GM23338 (cell line): ENCODE data around the gene PM20D1. TPM values are rescaled to one million over a fixed set of nuclear protein-coding genes. Genes with fewer than 3 reads are reported as not detected.

ENCODE experiments used
- ATAC-seq: fragments of 200-7000 bp; cut with Tn5 transposase; 3 replicates; pipeline ENCODE4 v1.9.1; 2020
- DNase-seq: peaks from one replicate; pipeline ENCODE4 v3.0.0-alpha.2; 2015; ENCODE audit warnings: low spot score
- H2AFZ ChIP-seq: fragments of 200-600 bp; sonication (generic); 2 replicates; pipeline ENCODE4 v1.8.0; 2016; ENCODE audit warnings: antibody characterized with exemption, mild to moderate bottlenecking, moderate library complexity
- H3F3A ChIP-seq: fragments of 200-600 bp; sonication (generic); replicated peaks from 2 replicates; pipeline ENCODE4 v1.8.0; 2017; ENCODE audit warnings: antibody characterized with exemption, mixed run types, low read depth
- H3K27ac ChIP-seq: fragments of 200-600 bp; sonication (generic); 2 replicates; pipeline ENCODE4 v1.6.1; 2016; ENCODE audit warnings: low read depth
- H3K27me3 ChIP-seq: fragments of 200-600 bp; sonication (generic); 2 replicates; pipeline ENCODE4 v1.8.0; 2016; ENCODE audit warnings: mild to moderate bottlenecking, mixed run types, moderate library complexity; ENCODE audit not compliant: insufficient read depth
- H3K36me3 ChIP-seq: fragments of 200-600 bp; sonication (generic); 2 replicates; pipeline ENCODE4 v1.8.0; 2016; ENCODE audit warnings: mild to moderate bottlenecking; ENCODE audit not compliant: insufficient read depth
- H3K4me1 ChIP-seq: fragments of 200-600 bp; sonication (generic); 2 replicates; pipeline ENCODE4 v1.8.0; 2016; ENCODE audit warnings: mild to moderate bottlenecking, moderate library complexity; ENCODE audit not compliant: insufficient read depth
- H3K4me2 ChIP-seq: fragments of 200-600 bp; sonication (generic); 2 replicates; pipeline ENCODE4 v1.7.1; 2017; ENCODE audit warnings: mixed run types
- H3K4me3 ChIP-seq: fragments of 200-600 bp; sonication (generic); 2 replicates; pipeline ENCODE4 v1.6.1; 2016; ENCODE audit warnings: mixed run types
- H3K79me2 ChIP-seq: fragments of 200-600 bp; sonication (generic); replicated peaks from 2 replicates; pipeline ENCODE4 v1.8.0; 2017; ENCODE audit warnings: mild to moderate bottlenecking; ENCODE audit not compliant: insufficient read depth
- H3K9me2 ChIP-seq: fragments of 200-600 bp; sonication (generic); 2 replicates; pipeline ENCODE4 v1.8.0; 2017; ENCODE audit not compliant: insufficient read depth
- H4K20me1 ChIP-seq: fragments of 200-600 bp; sonication (generic); replicated peaks from 2 replicates; pipeline ENCODE4 v1.8.0; 2017; ENCODE audit warnings: mild to moderate bottlenecking; ENCODE audit not compliant: insufficient read depth
- H3K27ac Mint-ChIP-seq: 2 replicates; pipeline ENCODE4 v1.8.0; 2020; ENCODE audit warnings: inconsistent platforms, mild to moderate bottlenecking, moderate library complexity, mixed read lengths
- H3K27me3 Mint-ChIP-seq: 3 replicates; pipeline ENCODE4 v1.8.0; 2022; ENCODE audit warnings: low read depth, mild to moderate bottlenecking, moderate library complexity, mixed read lengths, inconsistent platforms; ENCODE audit not compliant: insufficient read depth, poor library complexity
- H3K36me3 Mint-ChIP-seq: 3 replicates; pipeline ENCODE4 v1.8.0; 2021; ENCODE audit warnings: low read depth, mild to moderate bottlenecking, inconsistent platforms, moderate library complexity, mixed read lengths
- H3K4me1 Mint-ChIP-seq: 3 replicates; pipeline ENCODE4 v1.8.0; 2020; ENCODE audit warnings: mild to moderate bottlenecking, inconsistent platforms, mixed read lengths
- H3K4me3 Mint-ChIP-seq: 3 replicates; pipeline ENCODE4 v1.8.0; 2021; ENCODE audit warnings: moderate library complexity, mild to moderate bottlenecking, inconsistent platforms, mixed read lengths
- H3K9me3 Mint-ChIP-seq: 3 replicates; pipeline ENCODE4 v1.8.0; 2020; ENCODE audit warnings: moderate library complexity, mild to moderate bottlenecking, inconsistent platforms, mixed read lengths
- CREB1 ChIP-seq: fragments of 250-450 bp; sonication (Bioruptor Pico); IDR thresholded peaks from 2 replicates; pipeline ENCODE4 v1.5.0; 2020; ENCODE audit warnings: low read depth, mild to moderate bottlenecking, moderate library complexity
- JUNB ChIP-seq: IDR thresholded peaks from one replicate; pipeline ENCODE4 v1.6.1; 2016; ENCODE audit warnings: antibody characterized with exemption; ENCODE audit not compliant: unreplicated experiment
- NANOG ChIP-seq: IDR thresholded peaks from 2 replicates; pipeline ENCODE4 v1.6.1; 2016; ENCODE audit warnings: antibody characterized with exemption, borderline replicate concordance
- POLR2AphosphoS5 ChIP-seq: IDR thresholded peaks from 2 replicates; pipeline ENCODE4 v1.6.1; 2016; ENCODE audit warnings: antibody characterized with exemption, low read depth
- STAT1 ChIP-seq: IDR thresholded peaks from one replicate; pipeline ENCODE4 v1.6.1; 2016; ENCODE audit warnings: antibody characterized with exemption; ENCODE audit not compliant: unreplicated experiment
- ZNF114 ChIP-seq: fragments of 250-450 bp; sonication (Bioruptor Pico); IDR thresholded peaks from 2 replicates; pipeline ENCODE4 v1.5.0; 2020; ENCODE audit warnings: mild to moderate bottlenecking, moderate library complexity
- ZNF331 ChIP-seq: fragments of 250-450 bp; sonication (Bioruptor Pico); IDR thresholded peaks from 2 replicates; pipeline ENCODE4 v1.5.0; 2020; ENCODE audit warnings: low read depth, mild to moderate bottlenecking, moderate library complexity
- ZNF462 ChIP-seq: fragments of 250-450 bp; sonication (Bioruptor Pico); IDR thresholded peaks from 2 replicates; pipeline ENCODE4 v1.5.0; 2020; ENCODE audit warnings: mild to moderate bottlenecking, moderate library complexity
- polyA plus RNA-seq: library from polyadenylated mRNA; unstranded; fragments of >200 nt; fragmentation: Nextera tagmentation; extraction: Ambion mirVana; gene quantifications from 2 replicates; pipeline ENCODE4 v1.2.1, GENCODE V29; 2016
- total RNA-seq: library from RNA; depleted of rRNA; stranded (reverse); fragments of >200 nt; shearing (Covaris generic); gene quantifications from 2 replicates; pipeline ENCODE4 v1.2.3, GENCODE V29; 2014
- TF ChIP-seq, protein P1 (sequence below): IDR thresholded peaks from one replicate; pipeline ENCODE4 v1.6.1; 2018; ENCODE audit warnings: antibody characterized with exemption; ENCODE audit not compliant: unreplicated experiment

PM20D1 gene
- total and polyA plus RNA-seq, 2 experiments from 2014 or later = 0.10 TPM; not detected in 1

- no peak for TF ChIP-seq ZNF462
These were observed 49.5 kb downstream of the PM20D1 start (continued) for GRCh38 chr1:205800427-205800826.

GRCh38 chr1:205798577-205798976 lies 51.4 kb downstream of the PM20D1 start:
- H3K36me3 Mint-ChIP-seq = peaks cover 28% of the 10 kb centered on the region; the same call in 2 of the 3 replicates
- H3K4me3 Mint-ChIP-seq = no peak overlapping the region
- no peaks in the 10 kb centered on the region for H3K9me3 Mint-ChIP-seq
- H3K4me3 ChIP-seq = no peak overlapping the region
- peaks cover 10% of the 10 kb centered on the region; the same call in 2 of the 3 replicates for H3K4me1 Mint-ChIP-seq
- peaks cover 4% of the 10 kb centered on the region for H3K27me3 Mint-ChIP-seq
- H3K4me2 ChIP-seq = no peak overlapping the region
- no peaks in the 10 kb centered on the region for H3K27me3 ChIP-seq
- no peak overlapping the region for H3K27ac ChIP-seq
- no peak overlapping the region for H3K27ac Mint-ChIP-seq
- no peak for DNase-seq
- H3K9me2 ChIP-seq = no peaks in the 10 kb centered on the region
- peaks cover 8% of the 10 kb centered on the region for H3K79me2 ChIP-seq
- H4K20me1 ChIP-seq = no peaks in the 10 kb centered on the region; the same call in 1 of the 2 replicates
- H3F3A ChIP-seq = no peaks in the 10 kb centered on the region
- H2AFZ ChIP-seq = no peak overlapping the region
- H3K36me3 ChIP-seq = peaks cover 2% of the 10 kb centered on the region; the same call in 1 of the 2 replicates
- ATAC-seq = no peak
- no peaks in the 10 kb centered on the region for H3K4me1 ChIP-seq
- TF ChIP-seq ZNF114 = no peak
- TF ChIP-seq, protein P1, sequence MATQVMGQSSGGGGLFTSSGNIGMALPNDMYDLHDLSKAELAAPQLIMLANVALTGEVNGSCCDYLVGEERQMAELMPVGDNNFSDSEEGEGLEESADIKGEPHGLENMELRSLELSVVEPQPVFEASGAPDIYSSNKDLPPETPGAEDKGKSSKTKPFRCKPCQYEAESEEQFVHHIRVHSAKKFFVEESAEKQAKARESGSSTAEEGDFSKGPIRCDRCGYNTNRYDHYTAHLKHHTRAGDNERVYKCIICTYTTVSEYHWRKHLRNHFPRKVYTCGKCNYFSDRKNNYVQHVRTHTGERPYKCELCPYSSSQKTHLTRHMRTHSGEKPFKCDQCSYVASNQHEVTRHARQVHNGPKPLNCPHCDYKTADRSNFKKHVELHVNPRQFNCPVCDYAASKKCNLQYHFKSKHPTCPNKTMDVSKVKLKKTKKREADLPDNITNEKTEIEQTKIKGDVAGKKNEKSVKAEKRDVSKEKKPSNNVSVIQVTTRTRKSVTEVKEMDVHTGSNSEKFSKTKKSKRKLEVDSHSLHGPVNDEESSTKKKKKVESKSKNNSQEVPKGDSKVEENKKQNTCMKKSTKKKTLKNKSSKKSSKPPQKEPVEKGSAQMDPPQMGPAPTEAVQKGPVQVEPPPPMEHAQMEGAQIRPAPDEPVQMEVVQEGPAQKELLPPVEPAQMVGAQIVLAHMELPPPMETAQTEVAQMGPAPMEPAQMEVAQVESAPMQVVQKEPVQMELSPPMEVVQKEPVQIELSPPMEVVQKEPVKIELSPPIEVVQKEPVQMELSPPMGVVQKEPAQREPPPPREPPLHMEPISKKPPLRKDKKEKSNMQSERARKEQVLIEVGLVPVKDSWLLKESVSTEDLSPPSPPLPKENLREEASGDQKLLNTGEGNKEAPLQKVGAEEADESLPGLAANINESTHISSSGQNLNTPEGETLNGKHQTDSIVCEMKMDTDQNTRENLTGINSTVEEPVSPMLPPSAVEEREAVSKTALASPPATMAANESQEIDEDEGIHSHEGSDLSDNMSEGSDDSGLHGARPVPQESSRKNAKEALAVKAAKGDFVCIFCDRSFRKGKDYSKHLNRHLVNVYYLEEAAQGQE = no peak
- TF ChIP-seq POLR2AphosphoS5 = no peak
- TF ChIP-seq CREB1 = no peak
- TF ChIP-seq JUNB = no peak
- no peak for TF ChIP-seq ZNF331 (CRISPR knock-in tag)
- no peak for TF ChIP-seq STAT1
- no peak for TF ChIP-seq NANOG
